ENCODE measurements around the gene CGB3. TPM values are rescaled to one million over a fixed set of nuclear protein-coding genes. Genes with fewer than 3 reads are reported as not detected.

The CGB3 gene
- total RNA-seq, 1 experiment from 2014 or later = not detected

Small RNAs within 50 kb of the gene (microRNA-seq; reads per million reads assigned to microRNA genes)
- gene MIR6798 = not detected

Other genes with a start within 250 kb of the CGB3 start
- 106 and 109 TPM in 2 replicates for gene BCAT2, start 213.3 kb downstream of the CGB3 start, total RNA-seq (2022)
- 27.8 and 30.8 TPM in 2 replicates for gene HSD17B14, start 187.8 kb downstream of the CGB3 start, total RNA-seq (2022)
- gene PLEKHA4, start 155.7 kb downstream of the CGB3 start, total RNA-seq (2022) = 3.9 and 5.6 TPM in 2 replicates
- gene PPP1R15A, start 151.9 kb downstream of the CGB3 start, total RNA-seq (2022) = 83.3 and 94.7 TPM in 2 replicates
- gene TULP2, start 125.6 kb downstream of the CGB3 start, total RNA-seq (2022) = 0.61 and 1.1 TPM in 2 replicates
- 140 and 142 TPM in 2 replicates for gene NUCB1, start 124.0 kb downstream of the CGB3 start, total RNA-seq (2022)
- 2.6 and 3.3 TPM in 2 replicates for gene DHDH, start 90.6 kb downstream of the CGB3 start, total RNA-seq (2022)
- 107 and 110 TPM in 2 replicates for gene BAX, start 69.5 kb downstream of the CGB3 start, total RNA-seq (2022)
- 2,542 and 2,963 TPM in 2 replicates for gene FTL, start 59.0 kb downstream of the CGB3 start, total RNA-seq (2022)
- 62.7 and 65.3 TPM in 2 replicates for gene GYS1, start 31.0 kb downstream of the CGB3 start, total RNA-seq (2022)
- 165 and 172 TPM in 2 replicates for gene RUVBL2, start 30.4 kb downstream of the CGB3 start, total RNA-seq (2022)
- 0.68 TPM in 1 of 2 replicates, not detected in the other for gene LHB, start 7.2 kb downstream of the CGB3 start, total RNA-seq (2022)
- not detected in 2 replicates for gene CGB2, start 7.6 kb upstream of the CGB3 start, total RNA-seq (2022)
- not detected in 2 replicates for gene CGB1, start 12.6 kb upstream of the CGB3 start, total RNA-seq (2022)
- gene CGB5, start 19.5 kb upstream of the CGB3 start, total RNA-seq (2022) = 0.49 TPM in 1 of 2 replicates, not detected in the other
- gene CGB8, start 24.8 kb upstream of the CGB3 start, total RNA-seq (2022) = not detected in 2 replicates
- 2.2 and 3.0 TPM in 2 replicates for gene CGB7, start 33.4 kb upstream of the CGB3 start, total RNA-seq (2022)
- gene NTF4, start 40.5 kb upstream of the CGB3 start, total RNA-seq (2022) = 9.1 and 10.2 TPM in 2 replicates
- 1.1 and 1.2 TPM in 2 replicates for gene KCNA7, start 48.4 kb upstream of the CGB3 start, total RNA-seq (2022)
- 251 and 259 TPM in 2 replicates for gene SNRNP70, start 61.1 kb upstream of the CGB3 start, total RNA-seq (2022)
- gene LIN7B, start 90.0 kb upstream of the CGB3 start, total RNA-seq (2022) = 11.8 and 12.7 TPM in 2 replicates
- gene C19orf73, start 94.8 kb upstream of the CGB3 start, total RNA-seq (2022) = 1.7 and 2.1 TPM in 2 replicates
- 11.8 and 12.7 TPM in 2 replicates for gene PPFIA3, start 95.2 kb upstream of the CGB3 start, total RNA-seq (2022)
- gene HRC, start 131.1 kb upstream of the CGB3 start, total RNA-seq (2022) = not detected in 2 replicates
- 27.8 and 31.4 TPM in 2 replicates for gene TRPM4, start 133.5 kb upstream of the CGB3 start, total RNA-seq (2022)

All from Caco-2 (cell line).